Head of caudate nucleus (tissue), 42 donors: ENCODE measurements around the gene TMEM156.

ENCODE experiments used
- DNase-seq, 42 donors: peaks; one replicate each; pipeline versions ENCODE4 v3.0.0 to v3.0.0-alpha.2; 2020 to 2021; ENCODE audit warnings: mixed read lengths in 7 of 42
- intact Hi-C: fragments of 100-400 bp; cut with DNase I; formaldehyde crosslinking; loops from one replicate; pipeline ENCODE4 v1.15.0; 2022

TMEM156 gene

GRCh38 chr4:39032218-39033085 is at the start of gene TMEM156:
Gene TMEM156 (minus strand): TSS chr4:39032409. CDS start chr4:39032313, 96 bp downstream.
- intact Hi-C loops = no loop called here
- DNase-seq = no peak

DNA sequence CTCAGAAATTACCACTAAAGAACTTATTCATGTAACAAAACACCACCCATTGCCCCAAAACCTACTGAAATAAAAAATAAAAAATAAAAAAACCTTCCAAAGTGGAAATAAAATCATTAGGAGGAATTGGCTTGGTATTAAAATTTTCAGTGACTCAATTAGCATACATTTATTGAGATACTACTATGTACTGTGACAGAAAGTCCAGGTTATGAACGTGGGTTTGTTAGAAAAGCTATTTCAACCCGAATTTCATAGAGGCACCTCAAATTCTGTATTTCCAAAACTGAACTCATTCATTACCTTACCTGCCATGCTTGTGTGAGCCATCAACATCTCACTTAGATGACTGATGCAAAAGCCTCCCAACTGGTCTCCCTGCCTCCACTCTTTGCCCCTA is 46.6 kb upstream of the TMEM156 start:
- intact Hi-C loops = no loop called here
- no peak for DNase-seq

DNA sequence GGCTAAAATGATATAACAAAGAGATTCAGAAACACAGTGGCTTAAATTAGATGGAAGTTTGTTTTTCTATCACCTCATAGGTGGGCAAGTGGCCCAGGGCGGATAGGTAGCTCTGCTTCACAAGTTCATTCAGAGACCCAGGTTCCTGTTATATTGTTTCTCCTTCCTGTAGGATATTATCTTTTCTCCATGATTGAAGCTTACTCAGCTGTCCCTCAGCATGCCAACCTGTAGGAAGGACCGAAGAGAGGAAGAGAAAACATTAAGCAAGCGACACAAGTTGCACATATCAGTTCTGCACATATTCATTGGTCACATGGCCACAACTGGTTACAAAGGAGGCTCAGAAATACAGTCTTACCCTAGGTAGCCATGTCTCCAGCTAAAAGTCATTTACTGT is 36.7 kb upstream of the TMEM156 start:
- intact Hi-C loops = no loop called here
- no peak for DNase-seq

- intact Hi-C loops = no loop called here
Measured at GRCh38 chr4:39067451-39067850, 35.2 kb upstream of the TMEM156 start.

GRCh38 chr4:39067031-39067430 is 34.8 kb upstream of the TMEM156 start:
- no peak for DNase-seq
- intact Hi-C loops = no loop called here

More at GRCh38 chr4:39067451-39067850, 35.2 kb upstream of the TMEM156 start:
- DNase-seq = no peak

DNA sequence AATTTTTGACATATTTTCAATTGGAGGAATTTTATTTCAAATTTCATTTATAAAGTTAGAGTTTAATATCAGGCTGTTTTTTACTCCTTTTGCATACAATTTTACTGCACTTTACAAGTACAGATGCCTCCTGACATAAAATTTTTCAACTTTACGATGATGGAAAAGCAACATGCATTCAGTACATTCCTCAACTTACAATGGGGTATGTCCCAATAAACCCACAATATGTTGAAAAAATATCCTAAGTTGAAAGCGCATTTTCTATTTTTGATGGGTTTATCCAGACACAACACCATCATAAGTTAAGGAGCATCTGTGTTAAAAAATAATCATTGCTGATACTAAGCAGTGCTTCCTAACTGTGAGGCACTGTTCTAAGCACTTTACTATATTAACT is 34.2 kb upstream of the TMEM156 start:
- no peak for DNase-seq
- intact Hi-C loops = no loop called here

- no peak for DNase-seq
- intact Hi-C loops = no loop called here
Measured at GRCh38 chr4:39063430-39063829, 31.2 kb upstream of the TMEM156 start.

DNA sequence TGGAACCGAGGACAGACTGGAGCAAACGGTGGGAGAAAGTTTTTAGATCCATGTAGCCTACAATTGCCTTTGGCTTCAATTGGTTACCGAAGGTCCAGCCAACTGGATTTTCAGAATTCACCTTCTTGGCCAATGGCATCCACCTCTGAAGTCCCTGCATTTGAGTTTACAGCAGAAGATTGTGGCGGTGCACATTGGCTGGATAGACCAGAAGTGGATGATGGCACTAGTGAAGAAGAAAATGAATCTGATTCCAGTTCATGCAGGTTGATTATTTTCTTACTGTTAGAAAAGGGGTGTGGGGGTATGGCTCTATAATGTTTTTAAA is 30.5 kb upstream of the TMEM156 start:
- intact Hi-C loops = no loop called here
- DNase-seq = peak in 3 of 42 donors; percentile 11 to 21 (median 12)

DNA sequence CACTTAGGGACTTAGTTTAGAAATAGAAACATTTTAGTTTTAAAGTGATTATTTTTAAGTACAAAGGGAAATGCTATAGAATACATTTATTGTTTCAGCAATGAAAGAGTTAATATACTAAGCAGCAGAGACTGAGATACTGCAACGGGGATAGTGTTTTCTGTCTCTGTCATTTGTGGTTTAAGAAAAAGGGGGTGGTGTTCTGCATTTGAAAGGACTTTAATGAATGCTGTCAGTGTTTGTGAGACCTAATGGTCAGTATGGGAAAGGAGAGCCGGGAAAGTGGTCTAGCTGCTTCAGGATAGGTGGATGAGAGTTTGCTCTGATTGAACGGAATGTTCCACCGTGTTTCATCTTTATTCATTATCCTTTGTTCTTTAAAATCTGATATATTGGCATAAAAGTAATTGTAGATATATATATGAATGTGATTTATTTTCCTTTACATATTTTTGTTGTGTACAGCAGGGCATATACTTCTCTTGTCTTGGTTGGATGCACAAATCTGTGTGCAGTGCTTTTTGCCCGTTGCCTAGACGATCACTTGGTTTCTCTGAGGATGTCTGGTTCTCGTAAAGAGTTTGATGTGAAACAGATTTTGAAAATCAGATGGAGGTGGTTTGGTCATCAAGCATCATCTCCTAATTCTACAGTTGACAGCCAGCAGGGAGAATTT is 30.0 kb upstream of the TMEM156 start, which contains the start of gene KLHL5:
Gene KLHL5 (plus strand): TSS at position 139 of the 676 bp plus-strand sequence. CDS start 421 bp downstream, at position 560.
- intact Hi-C loops = no loop called here
- DNase-seq = peak in 4 of 42 donors; percentile 24 to 40 (median 28)

- intact Hi-C loops = no loop called here
Measured at GRCh38 chr4:39061457-39061856, 29.2 kb upstream of the TMEM156 start.

DNA sequence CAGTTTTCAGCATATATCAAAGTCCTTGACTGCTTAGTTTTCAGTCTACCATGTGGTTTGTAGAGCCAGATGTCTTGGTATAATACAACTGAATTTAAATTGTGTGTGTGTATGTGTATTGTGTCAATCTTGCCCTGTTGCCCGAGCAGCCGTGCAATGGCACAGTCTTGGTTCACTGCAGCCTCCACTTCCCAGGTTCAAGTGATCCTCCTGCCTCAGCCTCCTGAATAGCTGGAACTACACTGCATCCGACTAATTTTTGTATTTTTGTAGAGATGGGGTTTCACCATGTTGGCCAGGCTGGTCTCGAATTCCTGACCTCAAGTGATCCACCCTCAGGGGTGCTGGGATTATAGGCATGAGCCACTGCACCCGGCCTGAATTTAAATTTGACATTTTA is 23.8 kb upstream of the TMEM156 start:
- DNase-seq = no peak
- intact Hi-C loops = no loop called here

More at GRCh38 chr4:39061457-39061856, 29.2 kb upstream of the TMEM156 start:
- no peak for DNase-seq

- DNase-seq = no peak
Measured at GRCh38 chr4:39054497-39054896, 22.3 kb upstream of the TMEM156 start.

DNA sequence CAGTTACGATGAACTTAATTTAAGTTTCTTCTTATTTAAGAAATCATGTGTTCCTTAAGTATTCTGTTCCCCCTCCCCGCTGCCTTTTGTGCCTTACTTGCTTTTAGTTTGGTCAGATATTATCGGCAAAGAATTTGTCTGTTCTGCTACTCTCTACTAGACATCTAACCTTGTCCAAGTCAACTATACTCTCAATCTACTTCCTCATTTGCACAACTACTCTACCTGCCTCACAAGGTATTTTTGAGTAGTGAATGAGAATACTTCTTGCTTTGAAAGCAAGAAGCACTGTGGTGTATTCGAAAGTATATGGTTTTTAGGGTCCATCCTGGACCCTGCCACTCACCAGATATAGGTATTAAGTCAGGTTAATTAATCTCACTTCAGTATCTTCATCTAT is 21.8 kb upstream of the TMEM156 start:
- no peak for DNase-seq
- intact Hi-C loops = no loop called here

More at GRCh38 chr4:39054497-39054896, 22.3 kb upstream of the TMEM156 start:
- intact Hi-C loops = no loop called here

GRCh38 chr4:39051492-39051891 is 19.3 kb upstream of the TMEM156 start:
- intact Hi-C loops = no loop called here
- DNase-seq = no peak

GRCh38 chr4:39050590-39050989 is 18.4 kb upstream of the TMEM156 start:
- DNase-seq = no peak
- intact Hi-C loops = no loop called here

DNA sequence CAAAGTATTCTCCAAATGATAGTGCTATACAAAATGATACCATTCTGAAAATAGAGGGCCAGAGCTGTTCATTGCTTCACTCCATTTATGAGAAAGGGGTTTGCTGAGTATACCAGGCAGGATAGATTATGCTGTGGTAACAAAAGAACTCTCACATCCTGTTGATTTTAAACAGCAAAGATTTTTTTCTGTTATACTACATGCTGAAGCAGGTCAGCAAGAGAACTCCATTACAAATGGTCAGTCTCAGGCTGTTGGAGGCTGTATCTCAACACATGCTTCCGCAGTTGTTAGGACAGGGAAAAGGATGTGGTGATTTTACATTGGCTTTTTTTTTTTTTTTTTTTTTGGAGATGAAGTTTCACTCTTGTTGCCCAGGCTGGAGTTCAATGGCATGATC is 16.1 kb upstream of the TMEM156 start:
- intact Hi-C loops = loop anchor here (10.0 kb wide), 1 partner anchor 136 kb away; the partner anchor contains the start of gene WDR19
- DNase-seq = no peak

DNA sequence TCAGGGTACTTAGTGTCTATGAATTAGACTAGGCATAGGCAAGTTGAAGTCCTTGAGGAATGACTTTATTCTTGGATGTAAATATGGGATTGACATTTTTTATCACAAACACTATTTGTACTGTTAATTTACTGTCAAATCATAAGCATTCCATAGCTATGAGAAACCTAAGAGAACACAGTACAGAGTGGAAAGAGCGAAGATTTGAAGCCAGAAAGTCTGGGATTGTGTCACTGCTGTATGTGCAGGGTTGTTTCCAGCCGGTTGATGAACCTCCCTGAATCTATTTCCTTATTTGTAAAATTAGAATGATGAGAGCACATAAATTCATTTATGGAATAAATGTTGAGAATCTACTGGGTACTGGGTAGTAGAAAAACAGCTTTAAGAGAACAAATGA is 15.5 kb upstream of the TMEM156 start:
- intact Hi-C loops = loop anchor here (10.0 kb wide), 1 partner anchor 137 kb away; the partner anchor contains the start of gene WDR19
- no peak for DNase-seq

- DNase-seq = peak in 2 of 42 donors; percentile 41 to 55
- intact Hi-C loops = loop anchor here (10.0 kb wide), 1 partner anchor 139 kb away; the partner anchor contains the start of gene WDR19
Measured at GRCh38 chr4:39046249-39046648, 14.0 kb upstream of the TMEM156 start.

DNA sequence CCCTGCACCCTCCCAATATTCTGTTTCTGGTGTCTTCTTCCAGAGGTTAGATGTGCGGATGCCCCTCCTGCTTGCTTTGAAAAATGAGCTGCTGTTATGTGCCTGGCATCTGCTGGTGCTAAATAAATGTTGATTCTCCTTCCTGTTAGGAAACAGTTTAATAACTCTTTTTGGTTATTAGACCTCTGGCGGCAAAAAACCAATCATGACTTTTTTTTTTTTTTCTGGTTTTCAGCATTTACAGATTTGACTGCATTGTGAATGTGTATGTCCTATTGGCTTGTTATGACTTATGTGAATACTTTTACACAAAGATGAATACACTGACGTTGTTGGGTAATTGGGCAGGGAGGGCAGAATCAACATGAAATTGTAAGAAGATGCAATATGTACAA is 13.6 kb upstream of the TMEM156 start:
- intact Hi-C loops = loop anchor here (10.0 kb wide), 1 partner anchor 139 kb away; the partner anchor contains the start of gene WDR19
- no peak for DNase-seq
